ENCODE measurements around the gene CADPS2. TPM values are rescaled to one million over a fixed set of nuclear protein-coding genes. Genes with fewer than 3 reads are reported as not detected.

Gene CADPS2
- total RNA-seq, 1 experiment from 2014 or later: 12.2 TPM

DNA sequence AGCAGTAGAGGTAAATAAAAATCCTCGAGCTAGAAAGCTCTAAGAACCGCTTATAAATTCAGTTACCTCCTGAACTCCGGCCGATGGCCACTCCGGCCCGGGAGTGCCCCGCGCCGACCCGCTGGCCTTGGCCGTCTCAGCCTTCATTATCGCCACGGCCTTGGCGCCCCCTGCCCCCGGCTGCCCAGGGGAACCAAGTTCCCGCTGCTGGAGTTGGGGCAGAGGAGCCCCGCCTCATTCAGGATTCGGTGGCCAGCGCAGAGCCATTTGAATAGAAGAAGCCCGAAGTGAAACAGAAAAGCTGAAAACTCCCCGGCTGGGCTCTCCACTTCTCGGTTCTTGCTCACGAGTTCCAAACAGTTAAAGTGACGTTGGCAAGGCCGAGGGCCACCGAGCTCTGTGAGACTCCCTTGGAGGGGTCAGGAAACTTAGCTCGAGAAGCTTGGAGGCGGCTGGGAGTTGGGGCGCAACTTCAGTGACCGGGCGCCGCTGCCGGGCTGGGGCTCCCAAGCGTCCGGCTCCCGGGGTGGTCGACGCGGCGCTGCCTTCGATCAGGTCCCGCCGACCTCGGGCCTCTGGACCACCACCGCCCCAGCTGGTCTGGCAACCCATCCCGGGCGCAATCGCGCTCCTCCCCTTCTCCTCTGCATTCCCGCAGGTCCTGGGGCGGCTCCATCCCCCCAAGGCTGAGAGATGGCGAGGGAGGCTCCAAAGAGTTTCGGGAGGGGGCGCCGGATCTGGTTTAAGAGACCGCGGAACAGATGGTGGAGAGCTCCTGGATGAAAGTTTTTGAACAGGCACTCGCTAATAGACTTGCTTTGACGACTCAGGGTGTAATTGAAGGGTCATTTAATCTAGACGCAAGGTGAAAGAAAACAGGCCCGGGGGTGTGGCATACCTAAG, 575.9 kb downstream of the CADPS2 start:
- ChIA-PET CTCF (interaction anchor here (1.1 to 1.6 kb wide), 9 partner anchors 10 to 223 kb away, joined by 3 to 9 read pairs (median 4); no protein-coding TSS in a partner anchor), POLR2A (interaction anchor here (0.9 to 2.0 kb wide), 3 partner anchors 11 to 166 kb away, joined by 4 to 6 read pairs (median 4); partner anchors contain the start of gene AASS)
- DNase-seq (ENCODE audit: low spot score): peak; percentile 92
- Mint-ChIP-seq H3K36me3 (no peaks in the 10 kb centered on the region), H3K4me3 (peak overlapping the region; percentile 85), H3K27me3 (ENCODE audit: low read depth) (peaks cover 91% of the 10 kb centered on the region), H3K9me3 (no peaks in the 10 kb centered on the region), H3K4me1 (peaks cover 60% of the 10 kb centered on the region), H3K27ac (peak overlapping the region; percentile 84; the same call in 1 of the 2 replicates)
- peak; percentile 57 for ATAC-seq
- no peak for TF ChIP-seq GRHL2 (CRISPR knock-in tag; IDR thresholded peaks at IDR 0.05; ENCODE audit: insufficient replicate concordance, severe bottlenecking)
- peak; percentile 94 for TF ChIP-seq KAT7 (CRISPR knock-in tag; IDR thresholded peaks at IDR 0.05; ENCODE audit: borderline replicate concordance)
- peak; percentile 14; the same call in 1 of the 2 replicates for TF ChIP-seq USF1 (CRISPR knock-in tag; IDR thresholded peaks at IDR 0.05)
- TF ChIP-seq ERG (CRISPR knock-in tag; IDR thresholded peaks at IDR 0.05): no peak
- no peak for TF ChIP-seq SMAD4 (CRISPR knock-in tag; IDR thresholded peaks at IDR 0.05)
- TF ChIP-seq, protein P1, sequence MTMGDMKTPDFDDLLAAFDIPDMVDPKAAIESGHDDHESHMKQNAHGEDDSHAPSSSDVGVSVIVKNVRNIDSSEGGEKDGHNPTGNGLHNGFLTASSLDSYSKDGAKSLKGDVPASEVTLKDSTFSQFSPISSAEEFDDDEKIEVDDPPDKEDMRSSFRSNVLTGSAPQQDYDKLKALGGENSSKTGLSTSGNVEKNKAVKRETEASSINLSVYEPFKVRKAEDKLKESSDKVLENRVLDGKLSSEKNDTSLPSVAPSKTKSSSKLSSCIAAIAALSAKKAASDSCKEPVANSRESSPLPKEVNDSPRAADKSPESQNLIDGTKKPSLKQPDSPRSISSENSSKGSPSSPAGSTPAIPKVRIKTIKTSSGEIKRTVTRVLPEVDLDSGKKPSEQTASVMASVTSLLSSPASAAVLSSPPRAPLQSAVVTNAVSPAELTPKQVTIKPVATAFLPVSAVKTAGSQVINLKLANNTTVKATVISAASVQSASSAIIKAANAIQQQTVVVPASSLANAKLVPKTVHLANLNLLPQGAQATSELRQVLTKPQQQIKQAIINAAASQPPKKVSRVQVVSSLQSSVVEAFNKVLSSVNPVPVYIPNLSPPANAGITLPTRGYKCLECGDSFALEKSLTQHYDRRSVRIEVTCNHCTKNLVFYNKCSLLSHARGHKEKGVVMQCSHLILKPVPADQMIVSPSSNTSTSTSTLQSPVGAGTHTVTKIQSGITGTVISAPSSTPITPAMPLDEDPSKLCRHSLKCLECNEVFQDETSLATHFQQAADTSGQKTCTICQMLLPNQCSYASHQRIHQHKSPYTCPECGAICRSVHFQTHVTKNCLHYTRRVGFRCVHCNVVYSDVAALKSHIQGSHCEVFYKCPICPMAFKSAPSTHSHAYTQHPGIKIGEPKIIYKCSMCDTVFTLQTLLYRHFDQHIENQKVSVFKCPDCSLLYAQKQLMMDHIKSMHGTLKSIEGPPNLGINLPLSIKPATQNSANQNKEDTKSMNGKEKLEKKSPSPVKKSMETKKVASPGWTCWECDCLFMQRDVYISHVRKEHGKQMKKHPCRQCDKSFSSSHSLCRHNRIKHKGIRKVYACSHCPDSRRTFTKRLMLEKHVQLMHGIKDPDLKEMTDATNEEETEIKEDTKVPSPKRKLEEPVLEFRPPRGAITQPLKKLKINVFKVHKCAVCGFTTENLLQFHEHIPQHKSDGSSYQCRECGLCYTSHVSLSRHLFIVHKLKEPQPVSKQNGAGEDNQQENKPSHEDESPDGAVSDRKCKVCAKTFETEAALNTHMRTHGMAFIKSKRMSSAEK (CRISPR knock-in tag; IDR thresholded peaks at IDR 0.05; ENCODE audit: borderline replicate concordance): no peak
- TF ChIP-seq, protein P2, sequence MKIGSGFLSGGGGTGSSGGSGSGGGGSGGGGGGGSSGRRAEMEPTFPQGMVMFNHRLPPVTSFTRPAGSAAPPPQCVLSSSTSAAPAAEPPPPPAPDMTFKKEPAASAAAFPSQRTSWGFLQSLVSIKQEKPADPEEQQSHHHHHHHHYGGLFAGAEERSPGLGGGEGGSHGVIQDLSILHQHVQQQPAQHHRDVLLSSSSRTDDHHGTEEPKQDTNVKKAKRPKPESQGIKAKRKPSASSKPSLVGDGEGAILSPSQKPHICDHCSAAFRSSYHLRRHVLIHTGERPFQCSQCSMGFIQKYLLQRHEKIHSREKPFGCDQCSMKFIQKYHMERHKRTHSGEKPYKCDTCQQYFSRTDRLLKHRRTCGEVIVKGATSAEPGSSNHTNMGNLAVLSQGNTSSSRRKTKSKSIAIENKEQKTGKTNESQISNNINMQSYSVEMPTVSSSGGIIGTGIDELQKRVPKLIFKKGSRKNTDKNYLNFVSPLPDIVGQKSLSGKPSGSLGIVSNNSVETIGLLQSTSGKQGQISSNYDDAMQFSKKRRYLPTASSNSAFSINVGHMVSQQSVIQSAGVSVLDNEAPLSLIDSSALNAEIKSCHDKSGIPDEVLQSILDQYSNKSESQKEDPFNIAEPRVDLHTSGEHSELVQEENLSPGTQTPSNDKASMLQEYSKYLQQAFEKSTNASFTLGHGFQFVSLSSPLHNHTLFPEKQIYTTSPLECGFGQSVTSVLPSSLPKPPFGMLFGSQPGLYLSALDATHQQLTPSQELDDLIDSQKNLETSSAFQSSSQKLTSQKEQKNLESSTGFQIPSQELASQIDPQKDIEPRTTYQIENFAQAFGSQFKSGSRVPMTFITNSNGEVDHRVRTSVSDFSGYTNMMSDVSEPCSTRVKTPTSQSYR (CRISPR knock-in tag; IDR thresholded peaks at IDR 0.05): peak; percentile 78; the same call in 1 of the 2 replicates
- TF ChIP-seq, protein P3, sequence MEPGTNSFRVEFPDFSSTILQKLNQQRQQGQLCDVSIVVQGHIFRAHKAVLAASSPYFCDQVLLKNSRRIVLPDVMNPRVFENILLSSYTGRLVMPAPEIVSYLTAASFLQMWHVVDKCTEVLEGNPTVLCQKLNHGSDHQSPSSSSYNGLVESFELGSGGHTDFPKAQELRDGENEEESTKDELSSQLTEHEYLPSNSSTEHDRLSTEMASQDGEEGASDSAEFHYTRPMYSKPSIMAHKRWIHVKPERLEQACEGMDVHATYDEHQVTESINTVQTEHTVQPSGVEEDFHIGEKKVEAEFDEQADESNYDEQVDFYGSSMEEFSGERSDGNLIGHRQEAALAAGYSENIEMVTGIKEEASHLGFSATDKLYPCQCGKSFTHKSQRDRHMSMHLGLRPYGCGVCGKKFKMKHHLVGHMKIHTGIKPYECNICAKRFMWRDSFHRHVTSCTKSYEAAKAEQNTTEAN (CRISPR knock-in tag; IDR thresholded peaks at IDR 0.05): peak; percentile 6; the same call in 1 of the 2 replicates
- TF ChIP-seq, protein P4, sequence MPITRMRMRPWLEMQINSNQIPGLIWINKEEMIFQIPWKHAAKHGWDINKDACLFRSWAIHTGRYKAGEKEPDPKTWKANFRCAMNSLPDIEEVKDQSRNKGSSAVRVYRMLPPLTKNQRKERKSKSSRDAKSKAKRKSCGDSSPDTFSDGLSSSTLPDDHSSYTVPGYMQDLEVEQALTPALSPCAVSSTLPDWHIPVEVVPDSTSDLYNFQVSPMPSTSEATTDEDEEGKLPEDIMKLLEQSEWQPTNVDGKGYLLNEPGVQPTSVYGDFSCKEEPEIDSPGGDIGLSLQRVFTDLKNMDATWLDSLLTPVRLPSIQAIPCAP (CRISPR knock-in tag; IDR thresholded peaks at IDR 0.05): no peak
- no peak for TF ChIP-seq ZNF219 (CRISPR knock-in tag; IDR thresholded peaks at IDR 0.05; ENCODE audit: borderline replicate concordance)
- TF ChIP-seq TCF7 (CRISPR knock-in tag; IDR thresholded peaks at IDR 0.05; ENCODE audit: low read depth): no peak
- peak; percentile 63; the same call in 1 of the 2 replicates for TF ChIP-seq CREM (CRISPR knock-in tag; IDR thresholded peaks at IDR 0.05)
- no peak for TF ChIP-seq JUN (CRISPR knock-in tag; IDR thresholded peaks at IDR 0.05)
- peak; percentile 42; the same call in 1 of the 2 replicates for TF ChIP-seq MYBL2 (CRISPR knock-in tag; IDR thresholded peaks at IDR 0.05)
- TF ChIP-seq, protein P5, sequence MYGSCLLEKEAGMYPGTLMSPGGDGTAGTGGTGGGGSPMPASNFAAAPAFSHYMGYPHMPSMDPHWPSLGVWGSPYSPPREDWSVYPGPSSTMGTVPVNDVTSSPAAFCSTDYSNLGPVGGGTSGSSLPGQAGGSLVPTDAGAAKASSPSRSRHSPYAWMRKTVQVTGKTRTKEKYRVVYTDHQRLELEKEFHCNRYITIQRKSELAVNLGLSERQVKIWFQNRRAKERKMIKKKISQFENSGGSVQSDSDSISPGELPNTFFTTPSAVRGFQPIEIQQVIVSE (CRISPR knock-in tag; IDR thresholded peaks at IDR 0.05; ENCODE audit: borderline replicate concordance): no peak
- TF ChIP-seq CBFB (CRISPR knock-in tag; IDR thresholded peaks at IDR 0.05; ENCODE audit: low read depth): no peak; the same call in 1 of the 2 replicates
- TF ChIP-seq, protein P6, sequence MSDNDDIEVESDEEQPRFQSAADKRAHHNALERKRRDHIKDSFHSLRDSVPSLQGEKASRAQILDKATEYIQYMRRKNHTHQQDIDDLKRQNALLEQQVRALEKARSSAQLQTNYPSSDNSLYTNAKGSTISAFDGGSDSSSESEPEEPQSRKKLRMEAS (CRISPR knock-in tag; IDR thresholded peaks at IDR 0.05): no peak
- TF ChIP-seq NR2C2 (CRISPR knock-in tag; IDR thresholded peaks at IDR 0.05): no peak

Measured in WTC11 (cell line).